Measurements from ENCODE around the gene KIF5C.

Gene KIF5C

GRCh38 chr2:148875387-148876051, 492 bp downstream of the KIF5C start:
- in situ Hi-C loops (cut with MboI; ENCODE audit: low sequenced_read_pairs, unreplicated experiment) = no loop called here
- DNase-seq (ENCODE audit: low spot score) = peak; percentile 48
- no peak for TF ChIP-seq CTCF (IDR thresholded peaks at IDR 0.05; ENCODE audit: borderline replicate concordance, control extremely low read depth, extremely low read depth, insufficient read depth, missing control alignments)

DNA sequence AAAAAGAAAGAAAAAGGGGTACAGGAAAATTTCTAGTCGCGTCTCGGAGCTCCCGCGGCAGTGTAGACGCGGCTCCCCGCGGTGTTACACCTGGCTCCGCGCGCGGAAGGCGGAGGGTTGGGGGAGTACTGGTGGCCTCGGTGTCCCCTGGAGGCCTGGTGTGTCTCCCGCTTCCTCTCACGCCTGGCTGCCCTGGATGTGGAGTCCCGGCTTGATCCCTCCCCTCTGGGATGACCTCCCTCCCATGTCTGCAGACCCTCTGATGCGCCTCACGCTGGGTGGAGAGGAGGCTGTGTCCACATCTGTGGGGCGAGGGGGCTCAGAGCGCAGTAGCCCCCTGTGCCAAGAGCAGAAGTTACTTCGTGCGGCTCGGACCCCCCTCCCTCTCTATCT, 1.2 kb downstream of the KIF5C start:
- in situ Hi-C loops (cut with MboI; ENCODE audit: low sequenced_read_pairs, unreplicated experiment) = no loop called here
- peak; percentile 45 for DNase-seq (ENCODE audit: low spot score)
- TF ChIP-seq CTCF (IDR thresholded peaks at IDR 0.05; ENCODE audit: borderline replicate concordance, control extremely low read depth, extremely low read depth, insufficient read depth, missing control alignments) = no peak

GRCh38 chr2:148876595-148877402, 1.8 kb downstream of the KIF5C start:
- peak; percentile 72 for DNase-seq (ENCODE audit: low spot score)
- TF ChIP-seq CTCF (IDR thresholded peaks at IDR 0.05; ENCODE audit: borderline replicate concordance, control extremely low read depth, extremely low read depth, insufficient read depth, missing control alignments) = no peak
- in situ Hi-C loops (cut with MboI; ENCODE audit: low sequenced_read_pairs, unreplicated experiment) = no loop called here

DNA sequence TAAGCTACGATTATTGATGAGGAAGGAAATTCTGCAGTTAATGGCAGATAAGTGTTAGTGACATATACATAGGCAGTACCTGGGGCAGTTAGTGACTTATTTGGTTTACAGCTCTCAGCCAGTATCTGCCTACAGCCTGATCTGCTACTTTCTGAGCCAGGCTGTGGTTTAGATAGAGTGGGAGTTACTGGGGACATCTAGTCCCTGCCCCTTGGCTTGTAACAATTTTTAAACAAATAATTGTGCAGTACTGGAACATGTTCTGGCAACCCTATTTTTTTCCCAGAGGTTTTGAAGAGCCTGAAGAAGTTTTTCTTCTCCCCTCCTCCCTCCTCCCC, 2.3 kb downstream of the KIF5C start:
- no peak for TF ChIP-seq CTCF (IDR thresholded peaks at IDR 0.05; ENCODE audit: borderline replicate concordance, control extremely low read depth, extremely low read depth, insufficient read depth, missing control alignments)
- in situ Hi-C loops (cut with MboI; ENCODE audit: low sequenced_read_pairs, unreplicated experiment) = no loop called here
- no peak for DNase-seq (ENCODE audit: low spot score)

DNA sequence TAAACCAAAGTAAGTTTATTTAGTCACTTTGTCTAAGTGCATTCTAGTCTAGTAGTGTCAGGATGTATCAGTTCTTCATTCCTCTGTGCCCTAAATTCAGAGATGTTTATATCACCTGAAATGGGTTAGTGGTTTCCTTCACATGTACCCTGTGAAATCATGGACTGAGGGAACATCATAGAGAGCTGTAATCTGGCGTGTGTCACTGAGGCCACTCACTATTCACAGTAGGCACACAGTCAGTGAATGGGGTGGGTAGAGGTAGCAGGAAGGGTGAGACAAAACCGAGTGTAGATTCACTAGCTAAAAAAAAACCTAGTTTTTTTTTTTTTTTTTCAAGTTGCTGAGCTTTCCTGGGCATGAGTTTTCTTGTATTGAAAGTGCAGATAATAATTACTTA, 5.6 kb downstream of the KIF5C start:
- no peak for DNase-seq (ENCODE audit: low spot score)
- in situ Hi-C loops (cut with MboI; ENCODE audit: low sequenced_read_pairs, unreplicated experiment) = no loop called here
- no peak for TF ChIP-seq CTCF (IDR thresholded peaks at IDR 0.05; ENCODE audit: borderline replicate concordance, control extremely low read depth, extremely low read depth, insufficient read depth, missing control alignments)

DNA sequence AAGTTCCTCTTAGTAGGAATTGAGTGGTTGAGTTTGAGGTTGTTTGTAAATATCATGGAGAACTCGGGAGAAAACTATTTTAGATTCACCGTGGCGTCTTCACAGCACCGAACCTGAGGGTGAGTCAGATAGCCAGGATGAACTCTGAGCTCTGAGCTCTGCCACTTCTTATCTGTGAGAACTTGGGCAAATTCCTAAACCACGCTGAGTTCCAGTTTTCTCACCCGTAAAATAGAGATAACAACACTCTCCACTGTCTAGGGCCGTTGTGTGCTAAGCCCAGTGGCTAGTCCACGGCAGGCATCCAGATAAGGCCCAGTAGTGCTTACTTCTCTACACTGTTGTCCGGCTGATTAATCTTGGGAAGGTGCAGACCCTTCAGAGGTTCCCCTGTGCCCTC, 7.0 kb downstream of the KIF5C start:
- TF ChIP-seq CTCF (IDR thresholded peaks at IDR 0.05; ENCODE audit: borderline replicate concordance, control extremely low read depth, extremely low read depth, insufficient read depth, missing control alignments) = no peak
- in situ Hi-C loops (cut with MboI; ENCODE audit: low sequenced_read_pairs, unreplicated experiment) = no loop called here
- no peak for DNase-seq (ENCODE audit: low spot score)
